Measurements from ENCODE around the gene MAP3K5.
A peak's percentile ranks its signal among the peaks of the same experiment; 100 is the strongest.
"Not testable (repeated sequence)": the region's sequence is repeated elsewhere in the genome, so short reads cannot be mapped to it uniquely, and the experiment has no call there.

MAP3K5 gene

DNA sequence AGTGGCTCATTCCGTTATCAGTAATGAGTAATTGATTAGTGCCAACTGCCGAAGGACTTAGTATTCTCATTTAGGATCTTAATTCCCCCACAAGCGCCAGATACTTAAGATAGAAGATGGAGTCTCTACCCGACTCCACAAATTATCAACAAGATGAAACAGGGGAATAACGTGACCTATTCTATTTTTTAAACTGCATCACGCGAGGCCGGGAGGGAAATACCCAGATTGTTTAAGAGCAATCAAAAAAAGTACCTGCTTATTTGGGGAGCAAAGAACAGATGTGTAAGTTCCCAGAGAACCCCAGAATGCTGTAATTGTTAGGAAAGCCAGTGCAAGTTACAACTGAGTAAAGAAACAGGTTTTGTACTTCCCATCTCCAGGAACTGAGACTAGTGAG is 1.1 kb upstream of the MAP3K5 start:
- DNase-seq (ENCODE audit: low read depth): peak; percentile 12

- no peak for DNase-seq (ENCODE audit: low read depth)
Observed at GRCh38 chr6:136792095-136792409, 225 bp downstream of the MAP3K5 start.

DNA sequence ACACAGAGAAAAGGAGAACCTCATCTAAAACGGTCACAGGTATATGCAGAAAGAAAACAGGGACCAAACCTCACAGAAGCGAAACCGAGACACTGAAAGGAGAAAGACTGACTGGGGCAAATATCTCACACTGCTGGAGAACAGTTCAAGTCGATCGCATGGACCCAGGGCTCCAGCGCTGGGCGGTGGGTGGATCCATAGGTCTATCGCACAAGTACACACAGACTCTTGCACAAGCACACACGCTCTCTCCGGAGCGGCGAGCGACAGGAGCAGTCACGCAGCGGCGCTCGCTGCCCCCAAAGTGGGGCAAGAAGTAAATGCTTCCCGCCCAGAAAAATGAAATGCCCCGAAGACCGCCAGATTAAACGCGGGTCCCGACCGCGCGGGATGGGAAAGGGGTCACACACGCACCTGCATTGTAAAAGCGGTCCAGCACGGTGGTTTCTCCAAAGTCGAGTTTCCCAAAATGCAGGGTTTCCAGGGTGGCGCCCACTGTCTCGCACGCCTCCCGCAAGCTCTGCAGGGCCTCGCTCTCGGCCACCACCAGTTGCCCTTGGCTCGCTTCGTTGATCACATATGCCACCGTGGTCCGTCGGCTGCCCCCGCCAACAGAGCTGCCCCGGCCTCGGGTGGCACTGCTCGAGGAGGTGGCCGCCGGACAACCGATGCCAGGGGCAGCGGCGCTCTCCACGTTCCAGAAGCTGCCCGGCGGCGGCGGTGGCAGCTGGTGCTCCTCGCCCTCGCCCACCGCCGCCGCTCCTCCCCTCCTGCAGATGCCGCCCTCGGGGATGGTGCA is 782 bp downstream of the MAP3K5 start:
- DNase-seq (ENCODE audit: low read depth): peak; percentile 75

DNA sequence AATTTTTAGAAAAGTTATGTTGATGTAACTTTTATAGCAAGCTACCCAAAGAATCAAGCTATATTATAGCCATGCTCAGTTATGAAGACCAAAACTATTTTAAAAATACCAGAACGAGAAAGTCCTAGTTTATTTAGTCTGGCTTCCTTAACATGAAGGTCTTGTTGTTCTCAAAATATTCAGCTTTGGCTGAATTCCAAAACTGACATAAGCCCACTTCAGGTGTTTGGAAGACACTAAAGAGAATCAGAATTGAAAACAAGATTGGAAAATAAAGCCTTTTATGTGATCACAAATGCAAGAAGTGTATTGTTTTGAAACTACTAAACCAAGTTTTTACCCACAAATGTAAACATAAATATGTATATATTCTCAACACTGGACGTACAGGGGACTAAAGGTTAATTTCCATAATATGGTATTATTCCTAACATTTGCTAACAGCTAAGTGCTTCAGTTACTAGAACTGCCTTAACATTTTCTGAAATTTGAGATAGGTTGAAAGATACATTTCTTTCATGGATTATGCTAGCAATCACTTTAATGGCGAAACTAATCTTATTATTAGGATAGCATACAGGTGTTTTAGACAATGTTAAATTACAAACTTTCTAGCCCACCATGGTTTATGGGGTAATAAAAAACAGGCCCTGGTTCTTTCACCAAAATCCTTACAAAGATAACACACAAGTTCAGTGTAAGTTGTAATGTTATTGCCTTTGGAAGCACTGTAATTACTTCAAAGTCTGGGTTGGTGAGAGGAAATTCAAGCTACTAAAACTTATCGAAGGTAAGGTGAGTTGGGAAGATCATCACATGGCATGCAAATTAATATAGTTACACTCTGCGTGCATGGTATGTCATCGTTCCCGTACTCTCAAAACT is 1.6 kb downstream of the MAP3K5 start:
- DNase-seq (ENCODE audit: low read depth): peak; percentile 50

DNA sequence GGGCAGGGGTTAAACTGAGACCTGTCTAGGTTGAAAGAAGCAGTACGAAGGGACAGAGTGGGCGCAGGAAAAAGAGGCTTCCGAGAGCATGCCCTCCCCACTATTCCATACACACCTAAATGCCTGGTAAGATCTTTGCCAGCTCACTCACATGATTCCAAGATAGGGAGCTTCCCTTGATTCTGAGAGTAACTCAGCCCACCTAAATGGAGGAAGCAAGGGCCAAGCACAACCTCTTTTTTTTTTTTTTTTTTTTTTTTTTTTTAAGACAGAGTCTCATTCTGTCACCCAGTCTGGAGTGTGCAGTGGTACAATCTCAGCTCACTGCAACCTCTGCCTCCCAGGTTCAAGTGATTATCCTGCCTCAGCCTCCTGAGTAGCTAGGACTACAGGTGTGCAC is 2.8 kb downstream of the MAP3K5 start:
- DNase-seq (ENCODE audit: low read depth): not testable (repeated sequence)

DNA sequence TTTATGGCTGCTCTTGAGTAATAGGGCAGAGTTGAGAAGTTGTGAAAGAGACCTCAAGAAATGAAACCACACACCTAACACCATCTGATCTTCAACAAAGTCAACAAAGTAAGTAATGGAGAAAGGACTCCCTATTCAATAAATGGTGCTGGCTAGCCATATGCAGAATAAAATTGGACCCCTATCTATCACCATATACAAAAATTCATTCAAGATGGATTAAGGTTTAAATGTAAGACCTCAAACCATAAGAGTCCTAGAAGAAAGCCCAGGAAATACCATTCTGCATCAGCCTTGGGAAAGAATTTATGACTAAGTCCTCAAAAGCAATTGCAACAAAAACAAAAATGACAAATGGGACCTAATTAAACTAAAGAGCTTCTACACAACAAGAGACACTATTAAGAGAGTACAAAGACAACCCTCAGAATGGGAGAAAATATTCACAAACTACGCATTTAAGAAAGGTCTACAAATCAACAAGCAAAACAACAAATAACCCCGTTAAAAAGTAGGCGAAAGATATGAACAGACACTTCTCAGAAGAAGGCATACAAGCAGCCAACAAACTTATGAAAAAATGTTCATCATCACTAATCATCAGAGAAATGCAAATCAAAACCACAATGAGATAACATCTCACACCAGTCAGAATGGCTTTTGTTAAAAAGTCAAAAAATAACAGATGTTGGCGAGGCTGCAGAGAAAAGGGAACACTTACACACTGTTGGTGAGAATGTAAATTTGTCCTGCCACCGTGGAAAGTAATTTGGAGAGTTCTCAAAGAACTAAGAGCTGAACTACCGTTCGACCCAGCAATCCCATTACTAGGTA is 4.0 kb downstream of the MAP3K5 start:
- DNase-seq (ENCODE audit: low read depth): peak; percentile 94

DNA sequence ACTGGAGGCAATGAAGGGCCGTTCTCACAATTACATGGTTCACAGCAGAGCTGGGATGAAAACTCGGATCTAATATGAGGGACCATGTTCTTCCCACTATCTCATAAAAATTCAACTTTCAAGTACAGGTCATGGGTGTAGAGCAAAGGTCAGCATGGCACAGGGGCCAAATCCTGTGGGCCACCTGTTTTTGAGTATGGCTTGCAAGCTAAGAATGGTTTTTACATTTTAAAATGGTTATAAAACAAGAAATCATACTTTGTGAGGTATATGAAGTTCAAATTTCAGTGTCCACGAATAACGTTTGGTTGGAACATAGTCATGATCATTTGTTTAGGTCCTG is 4.6 kb downstream of the MAP3K5 start:
- DNase-seq (ENCODE audit: low read depth): no peak

- DNase-seq (ENCODE audit: low read depth): no peak
Observed at GRCh38 chr6:136786658-136787057, 5.6 kb downstream of the MAP3K5 start.

DNA sequence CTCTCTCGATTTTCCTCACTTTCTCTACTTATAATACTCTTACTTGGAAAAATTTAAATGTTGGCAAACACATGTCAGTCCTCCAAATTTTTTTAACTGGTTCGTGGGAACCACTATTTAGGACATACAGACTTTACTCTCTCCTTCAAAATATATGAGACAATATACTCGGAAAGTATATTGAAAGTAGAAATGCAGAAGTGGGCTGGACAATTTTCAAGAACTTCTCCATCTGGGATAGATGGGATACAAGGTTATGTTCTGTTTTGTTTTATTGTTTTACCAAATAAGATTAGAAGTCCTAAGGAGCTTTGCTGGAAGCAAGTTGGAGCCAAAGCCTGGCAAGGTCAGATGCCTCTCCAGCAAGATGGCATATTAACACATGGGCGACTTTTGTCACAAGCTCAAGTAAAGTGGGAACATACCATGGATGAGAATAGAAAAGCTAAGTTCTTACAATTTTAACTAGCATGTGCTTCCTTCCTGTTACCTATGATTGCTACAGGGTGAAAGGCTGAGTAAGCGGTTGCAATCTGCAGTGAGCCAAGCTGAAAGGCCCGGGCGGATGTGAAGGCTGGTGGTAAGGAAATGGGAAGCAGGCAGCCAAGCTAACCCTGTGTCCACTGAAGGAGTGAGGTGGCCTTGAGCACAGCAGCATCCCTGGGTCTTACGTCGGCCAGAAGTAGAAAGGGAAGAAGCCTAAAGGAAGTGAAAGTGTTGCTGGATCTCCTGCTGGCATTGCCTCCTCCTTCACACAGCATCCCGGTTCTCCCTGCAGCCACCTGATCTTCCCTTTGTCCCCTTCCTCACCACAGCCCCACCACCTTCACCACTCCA is 7.1 kb downstream of the MAP3K5 start:
- peak; percentile 76 for DNase-seq (ENCODE audit: low read depth)

DNA sequence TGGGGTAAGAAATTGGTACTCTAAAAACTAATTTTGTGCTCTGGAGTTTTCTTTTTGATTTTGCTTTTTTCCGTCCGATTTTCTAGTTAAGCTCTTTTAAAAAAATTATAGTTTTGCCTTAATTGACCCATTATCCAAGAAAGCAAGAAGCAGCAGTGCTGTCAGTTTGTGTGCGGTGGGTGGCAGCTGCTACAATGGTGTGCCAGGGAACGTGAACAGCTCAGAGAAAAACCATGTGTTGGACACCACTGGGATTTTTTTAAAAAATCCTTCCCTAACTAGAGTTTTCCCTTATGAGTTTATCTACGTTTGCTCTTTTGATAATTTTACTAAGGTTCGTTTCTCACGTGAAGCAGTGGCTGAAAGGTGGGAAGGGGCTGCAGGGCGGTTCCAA is 8.0 kb downstream of the MAP3K5 start:
- no peak for DNase-seq (ENCODE audit: low read depth)

GRCh38 chr6:136783495-136784270 is 8.6 kb downstream of the MAP3K5 start:
- DNase-seq (ENCODE audit: low read depth): no peak

GRCh38 chr6:136783021-136783420 is 9.3 kb downstream of the MAP3K5 start:
- no peak for DNase-seq (ENCODE audit: low read depth)

GRCh38 chr6:136782021-136782770 is 10.1 kb downstream of the MAP3K5 start:
- peak; percentile 84 for DNase-seq (ENCODE audit: low read depth)

DNA sequence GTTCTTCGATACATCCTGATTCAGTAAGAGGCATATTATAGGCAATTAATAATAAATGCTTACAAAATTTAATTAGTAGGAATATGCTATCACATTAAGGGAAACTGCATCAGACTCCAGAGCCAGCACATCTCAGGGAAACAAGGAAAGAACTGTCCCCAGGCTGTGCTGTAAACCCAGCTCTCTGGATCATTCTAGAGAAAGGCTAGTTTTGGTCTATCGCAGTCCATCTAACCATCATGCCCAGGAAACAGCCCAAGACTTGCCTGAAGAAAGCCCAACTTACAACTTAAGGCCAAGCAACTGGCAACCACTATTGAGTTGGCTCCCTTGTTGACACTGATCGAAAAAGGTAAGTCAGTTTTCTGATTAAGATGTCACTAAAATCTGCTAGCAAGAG is 11.3 kb downstream of the MAP3K5 start:
- no peak for DNase-seq (ENCODE audit: low read depth)

DNA sequence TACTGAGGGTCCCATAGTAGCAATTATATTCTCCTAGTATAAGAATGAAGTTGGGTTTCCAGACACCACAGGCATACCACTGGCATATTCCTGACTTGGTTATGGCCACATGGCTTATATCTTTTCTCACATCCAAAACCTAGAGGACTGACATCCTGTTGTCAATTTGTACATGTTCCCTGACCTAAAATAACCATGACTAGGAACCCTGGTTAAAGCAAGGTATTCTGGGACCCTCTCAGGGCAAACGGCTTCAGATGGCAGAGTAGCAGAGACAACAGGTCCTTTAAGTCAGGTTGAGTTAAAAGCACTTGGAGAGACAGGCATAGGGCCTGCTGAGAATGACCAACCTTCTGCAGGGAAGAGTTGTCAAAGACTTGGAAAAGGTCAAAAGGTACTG is 12.6 kb downstream of the MAP3K5 start:
- DNase-seq (ENCODE audit: low read depth): no peak

- no peak for DNase-seq (ENCODE audit: low read depth)
Observed at GRCh38 chr6:136777651-136778050, 14.6 kb downstream of the MAP3K5 start.

- peak; percentile 61 for DNase-seq (ENCODE audit: low read depth)
Observed at GRCh38 chr6:136775548-136775947, 16.7 kb downstream of the MAP3K5 start.

GRCh38 chr6:136775081-136775480 is 17.2 kb downstream of the MAP3K5 start:
- DNase-seq (ENCODE audit: low read depth): no peak

GRCh38 chr6:136774228-136775041 is 17.8 kb downstream of the MAP3K5 start:
- peak; percentile 92 for DNase-seq (ENCODE audit: low read depth)
